ENCODE data around the gene PTOV1.

Gene PTOV1

GRCh38 chr19:49855676-49856573, 5.0 kb downstream of the PTOV1 start:
- peak overlapping the region; percentile 71 for H3K27ac ChIP-seq
- DNase-seq (ENCODE audit: low spot score), result no peak
- TF ChIP-seq CTCF (conservative IDR thresholded peaks at IDR 0.05; ENCODE audit: low read depth), result no peak
- ChIA-PET CTCF (no interaction called here), POLR2A (ENCODE audit: low non-redundant PET) (no interaction called here)

DNA sequence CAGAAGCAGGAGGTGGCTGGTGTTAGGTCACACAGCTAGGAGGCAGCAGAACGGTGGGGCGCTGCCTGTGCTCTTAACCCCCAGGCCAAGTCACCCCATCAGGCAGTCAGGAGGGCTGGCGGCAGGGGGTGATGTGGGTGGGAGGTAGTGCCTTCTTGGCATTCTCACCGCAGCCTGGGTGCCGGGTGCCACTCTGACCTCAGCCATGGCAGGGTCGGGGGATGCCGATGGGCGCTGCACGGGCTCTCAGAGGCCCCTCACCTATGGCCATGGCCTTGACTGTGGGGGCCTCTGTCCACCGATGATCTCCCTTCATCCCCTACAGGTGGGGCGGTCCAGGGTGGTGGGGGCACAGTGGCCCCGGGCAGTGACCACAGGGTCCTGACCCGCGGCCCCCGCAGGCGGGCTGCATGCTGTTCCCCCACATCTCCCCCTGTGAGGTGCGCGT, 5.6 kb downstream of the PTOV1 start:
- DNase-seq (ENCODE audit: low spot score), result no peak
- TF ChIP-seq CTCF (conservative IDR thresholded peaks at IDR 0.05; ENCODE audit: low read depth), result no peak
- H3K27ac ChIP-seq, result peak overlapping the region; percentile 71
- ChIA-PET POLR2A (ENCODE audit: low non-redundant PET) (no interaction called here), CTCF (no interaction called here)

DNA sequence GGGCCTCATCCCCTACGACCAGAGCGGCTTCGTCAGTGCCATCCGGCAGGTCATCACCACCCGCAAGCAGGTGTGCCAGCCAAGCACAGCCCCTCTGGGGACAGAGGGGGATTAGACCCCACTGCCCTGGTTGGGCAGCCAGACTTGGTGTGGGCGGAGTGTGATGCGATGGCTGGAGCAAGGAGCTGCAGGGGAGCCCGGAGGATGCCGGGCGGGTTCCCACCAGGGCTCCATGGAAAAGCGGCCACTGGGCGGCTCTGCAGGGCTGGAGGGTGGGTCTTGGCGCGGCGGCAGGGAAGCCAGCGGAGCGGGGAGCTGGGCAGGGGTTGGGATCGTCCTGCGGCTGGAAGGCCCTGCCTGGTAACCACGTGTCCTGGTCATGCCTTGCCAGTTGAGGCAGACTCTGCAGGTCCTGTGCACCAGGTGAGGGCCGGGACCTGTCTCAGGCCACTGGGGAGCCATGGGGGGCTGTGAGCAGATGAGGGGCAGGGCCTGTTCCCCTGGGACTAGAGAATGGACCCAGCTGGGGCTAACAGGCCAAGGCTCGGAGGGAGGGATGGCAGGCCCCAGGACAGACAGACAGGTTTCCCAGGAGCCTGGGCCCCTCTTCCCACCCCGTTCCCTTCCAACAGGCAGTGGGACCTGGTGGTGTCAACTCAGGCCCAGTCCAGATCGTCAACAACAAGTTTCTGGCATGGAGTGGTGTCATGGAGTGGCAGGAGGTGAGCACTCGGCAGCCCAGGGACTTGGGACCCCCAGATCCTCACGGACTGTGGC, 6.3 kb downstream of the PTOV1 start:
- ChIA-PET POLR2A (ENCODE audit: low non-redundant PET) (interaction anchor here (0.6 kb wide), 1 partner anchor 843 kb away, joined by 4 read pairs; no protein-coding TSS in a partner anchor), CTCF (no interaction called here)
- DNase-seq (ENCODE audit: low spot score), result no peak
- H3K27ac ChIP-seq, result peak overlapping the region; percentile 71
- TF ChIP-seq CTCF (conservative IDR thresholded peaks at IDR 0.05; ENCODE audit: low read depth), result no peak

GRCh38 chr19:49857838-49858087, 6.8 kb downstream of the PTOV1 start:
- peak overlapping the region; percentile 71 for H3K27ac ChIP-seq
- no peak for TF ChIP-seq CTCF (conservative IDR thresholded peaks at IDR 0.05; ENCODE audit: low read depth)
- CTCF ChIA-PET, result interaction anchor here (0.6 kb wide), 1 partner anchor 106 kb away, joined by 3 read pairs; no protein-coding TSS in a partner anchor
- DNase-seq (ENCODE audit: low spot score), result no peak
- POLR2A ChIA-PET (ENCODE audit: low non-redundant PET), result interaction anchor here (0.6 kb wide), 1 partner anchor 844 kb away, joined by 4 read pairs; no protein-coding TSS in a partner anchor

DNA sequence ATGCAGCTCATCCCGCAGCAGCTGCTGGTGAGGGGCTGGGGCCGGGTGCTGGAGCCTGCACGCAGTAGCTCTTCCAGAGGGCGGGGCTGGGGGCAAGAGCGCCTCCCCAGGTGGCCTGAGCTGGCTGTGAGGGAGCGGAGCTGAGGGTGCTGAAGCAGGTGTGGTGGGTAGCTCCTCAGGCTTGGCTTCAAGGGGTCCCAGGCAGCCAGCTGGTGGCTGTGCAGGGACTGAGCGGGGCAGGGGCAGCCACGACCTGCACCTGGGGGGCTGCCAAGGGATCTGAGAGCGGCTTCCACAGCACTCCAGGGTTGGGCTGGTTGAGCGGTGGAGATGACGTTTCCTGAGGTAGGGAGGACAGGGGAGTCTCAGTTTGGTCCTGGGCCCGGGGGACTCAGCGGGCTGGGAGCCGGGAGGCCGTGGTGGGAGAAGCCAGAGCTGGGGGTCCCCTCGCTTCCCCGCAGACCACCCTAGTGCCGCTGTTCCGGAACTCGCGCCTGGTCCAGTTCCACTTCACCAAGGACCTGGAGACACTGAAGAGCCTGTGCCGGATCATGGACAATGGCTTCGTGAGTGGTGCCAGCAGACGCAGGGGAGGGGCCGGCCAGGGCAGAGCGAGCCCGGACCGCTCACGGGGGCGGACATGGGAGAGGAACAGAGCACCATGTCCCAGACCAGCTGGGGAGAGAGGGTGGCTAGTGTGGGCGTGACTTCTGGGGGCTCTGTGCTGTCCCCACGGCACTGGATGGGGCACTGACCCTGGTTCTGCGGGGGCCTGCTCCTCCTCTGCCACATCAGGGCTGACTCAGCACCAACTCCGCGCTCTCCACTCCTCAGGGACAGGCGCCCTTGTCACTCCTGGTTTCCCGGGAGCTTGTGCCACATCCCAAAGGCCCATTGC, 7.4 kb downstream of the PTOV1 start:
- no peak for DNase-seq (ENCODE audit: low spot score)
- ChIA-PET POLR2A (ENCODE audit: low non-redundant PET) (no interaction called here), CTCF (interaction anchor here (0.6 kb wide), 1 partner anchor 107 kb away, joined by 3 read pairs; no protein-coding TSS in a partner anchor)
- TF ChIP-seq CTCF (conservative IDR thresholded peaks at IDR 0.05; ENCODE audit: low read depth), result no peak
- peak overlapping the region; percentile 71 for H3K27ac ChIP-seq
